Left forelimb (tissue), 1 donor: ENCODE measurements around the gene TRPC4AP.
A peak's percentile ranks its signal among the peaks of the same experiment; 100 is the strongest.
"Not testable (repeated sequence)": the region's sequence is repeated elsewhere in the genome, so short reads cannot be mapped to it uniquely, and the experiment has no call there.

Experiments used
- DNase-seq: peaks from one replicate; pipeline ENCODE4 v3.0.0-alpha.2; 2018; ENCODE audit warnings: low spot score

TRPC4AP gene

GRCh38 chr20:35092524-35093266 lies at the start of gene TRPC4AP:
Gene TRPC4AP, minus strand, starts transcription at chr20:35092807. Its CDS starts 26 bp downstream, at chr20:35092781.
- peak; percentile 95 for DNase-seq

- DNase-seq = no peak
Measured at GRCh38 chr20:35135867-35136586, 43.4 kb upstream of the TRPC4AP start.

GRCh38 chr20:35134880-35135279 lies 42.3 kb upstream of the TRPC4AP start:
- DNase-seq = no peak

- DNase-seq = no peak
Measured at GRCh38 chr20:35134472-35134871, 41.9 kb upstream of the TRPC4AP start.

GRCh38 chr20:35133735-35134134 lies 41.1 kb upstream of the TRPC4AP start:
- no peak for DNase-seq

- DNase-seq = no peak
Measured at GRCh38 chr20:35133031-35133430, 40.4 kb upstream of the TRPC4AP start.

GRCh38 chr20:35131934-35132333 lies 39.3 kb upstream of the TRPC4AP start:
- DNase-seq = no peak

- no peak for DNase-seq
Measured at GRCh38 chr20:35129647-35130069, 37.1 kb upstream of the TRPC4AP start.

- no peak for DNase-seq
Measured at GRCh38 chr20:35125753-35126152, 33.1 kb upstream of the TRPC4AP start.

GRCh38 chr20:35122756-35123405 lies 30.3 kb upstream of the TRPC4AP start:
- DNase-seq = no peak

GRCh38 chr20:35121186-35121585 lies 28.6 kb upstream of the TRPC4AP start:
- no peak for DNase-seq

- no peak for DNase-seq
Measured at GRCh38 chr20:35120012-35120701, 27.6 kb upstream of the TRPC4AP start.

- no peak for DNase-seq
Measured at GRCh38 chr20:35117629-35118028, 25.0 kb upstream of the TRPC4AP start.

GRCh38 chr20:35117196-35117595 lies 24.6 kb upstream of the TRPC4AP start:
- no peak for DNase-seq

- DNase-seq = no peak
Measured at GRCh38 chr20:35116258-35116657, 23.7 kb upstream of the TRPC4AP start.

- no peak for DNase-seq
Measured at GRCh38 chr20:35115606-35116005, 23.0 kb upstream of the TRPC4AP start.

GRCh38 chr20:35112276-35112675 lies 19.7 kb upstream of the TRPC4AP start:
- not testable (repeated sequence) for DNase-seq

GRCh38 chr20:35111141-35111888 lies 18.7 kb upstream of the TRPC4AP start:
- no peak for DNase-seq

GRCh38 chr20:35108921-35109320 lies 16.3 kb upstream of the TRPC4AP start:
- DNase-seq = no peak

- DNase-seq = no peak
Measured at GRCh38 chr20:35106827-35107380, 14.3 kb upstream of the TRPC4AP start.

- DNase-seq = no peak
Measured at GRCh38 chr20:35104685-35105295, 12.2 kb upstream of the TRPC4AP start.
